GM18499 (cell line): ENCODE results near the gene OCLN.
"Not testable (repeated sequence)": the region's sequence is repeated elsewhere in the genome, so short reads cannot be mapped to it uniquely, and the experiment has no call there.

Experiments
- ATAC-seq: cut with Tn5 transposase; IDR thresholded peaks from one replicate; pipeline ENCODE4 v1.9.1; 2021; ENCODE audit warnings: moderate number of reproducible peaks; ENCODE audit not compliant: insufficient read depth, unreplicated experiment

The OCLN gene

DNA sequence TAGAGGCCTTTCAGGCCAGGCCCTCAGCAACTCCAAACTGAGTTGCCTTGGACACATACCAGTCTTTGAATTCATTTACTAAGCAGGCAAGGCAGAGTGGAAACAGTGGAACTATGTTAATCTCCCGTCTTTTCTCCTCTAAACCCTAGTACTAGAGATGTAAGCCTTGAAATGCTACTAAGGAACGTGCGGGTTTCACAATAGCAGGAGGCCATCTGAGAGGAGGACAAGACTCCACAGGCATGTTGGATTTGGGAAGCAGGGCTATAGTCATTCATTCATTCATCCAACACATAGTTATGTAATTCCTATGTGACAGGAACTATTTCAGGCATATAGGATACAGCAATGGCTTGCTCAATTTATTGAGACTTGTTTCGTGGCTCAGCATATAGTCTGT is 3.3 kb upstream of the OCLN start:
- ATAC-seq: no peak

DNA sequence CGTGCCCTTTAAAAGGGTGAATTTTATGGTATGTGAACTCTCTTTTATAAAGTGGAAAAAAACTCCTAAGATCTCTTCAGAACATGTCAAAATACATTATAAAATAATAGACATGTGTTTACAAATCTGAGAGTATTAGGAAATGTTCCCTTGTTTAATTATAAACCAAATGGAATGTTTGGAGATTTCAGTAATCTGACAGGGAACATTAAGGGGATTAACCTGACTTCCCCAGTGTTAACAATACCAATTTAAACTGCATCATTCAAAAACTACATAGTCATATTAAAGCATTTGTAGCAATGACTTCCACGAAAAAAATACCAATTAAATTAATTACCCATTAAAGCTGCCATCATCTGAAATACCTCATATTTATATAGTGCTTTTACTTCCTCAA is 1.6 kb upstream of the OCLN start:
- ATAC-seq: no peak

DNA sequence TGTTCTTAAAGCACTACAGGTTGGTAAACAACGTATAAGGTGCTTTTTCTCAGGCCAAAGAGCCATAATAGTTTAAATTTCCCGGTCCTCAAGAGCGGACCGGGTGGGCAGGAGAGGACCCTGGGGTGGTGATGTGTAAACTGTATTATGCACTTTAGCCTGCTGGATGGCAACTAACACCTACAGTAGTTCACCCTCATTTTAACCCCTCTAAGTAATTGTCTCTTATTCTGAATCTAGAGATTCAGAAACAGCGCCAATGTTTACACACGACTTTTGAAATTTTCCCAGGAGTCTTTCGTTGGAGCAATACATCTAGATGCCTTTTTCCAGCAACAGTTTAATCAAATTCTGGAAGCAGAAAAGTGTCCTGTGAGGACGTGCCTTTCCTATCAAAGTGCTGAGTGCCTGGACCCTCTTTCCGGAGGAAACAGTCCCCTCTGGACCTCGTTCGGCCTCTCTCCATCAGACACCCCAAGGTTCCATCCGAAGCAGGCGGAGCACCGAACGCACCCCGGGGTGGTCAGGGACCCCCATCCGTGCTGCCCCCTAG is 676 bp upstream of the OCLN start:
- no peak for ATAC-seq

DNA sequence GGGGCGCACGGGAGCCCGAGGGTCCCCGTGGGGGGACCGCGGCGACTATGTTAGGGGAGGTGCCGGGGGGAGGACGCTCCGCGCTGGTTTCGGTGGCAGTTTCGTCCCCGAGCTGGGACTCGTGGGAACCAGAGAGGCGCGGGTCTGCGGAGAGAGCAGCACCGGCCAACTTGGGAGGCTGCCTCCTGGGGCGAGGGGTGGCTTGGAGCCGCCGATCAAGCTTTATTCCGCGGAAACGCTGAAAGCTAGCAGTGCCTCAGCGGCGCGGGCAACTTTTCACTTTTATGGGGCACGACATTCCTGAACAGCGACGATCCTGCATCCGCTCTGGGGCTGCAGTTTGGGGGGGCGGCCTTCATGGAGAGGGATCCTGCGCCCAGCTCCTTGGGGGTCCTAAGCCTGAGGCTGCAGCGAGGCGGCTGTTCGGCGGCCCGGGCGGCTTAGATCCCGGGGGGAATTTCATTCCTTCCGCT is 369 bp downstream of the OCLN start:
- ATAC-seq: no peak

- no peak for ATAC-seq
These were observed 975 bp downstream of the OCLN start for GRCh38 chr5:69493396-69494133.

- no peak for ATAC-seq
These were observed 1.9 kb downstream of the OCLN start for GRCh38 chr5:69494452-69494851.

DNA sequence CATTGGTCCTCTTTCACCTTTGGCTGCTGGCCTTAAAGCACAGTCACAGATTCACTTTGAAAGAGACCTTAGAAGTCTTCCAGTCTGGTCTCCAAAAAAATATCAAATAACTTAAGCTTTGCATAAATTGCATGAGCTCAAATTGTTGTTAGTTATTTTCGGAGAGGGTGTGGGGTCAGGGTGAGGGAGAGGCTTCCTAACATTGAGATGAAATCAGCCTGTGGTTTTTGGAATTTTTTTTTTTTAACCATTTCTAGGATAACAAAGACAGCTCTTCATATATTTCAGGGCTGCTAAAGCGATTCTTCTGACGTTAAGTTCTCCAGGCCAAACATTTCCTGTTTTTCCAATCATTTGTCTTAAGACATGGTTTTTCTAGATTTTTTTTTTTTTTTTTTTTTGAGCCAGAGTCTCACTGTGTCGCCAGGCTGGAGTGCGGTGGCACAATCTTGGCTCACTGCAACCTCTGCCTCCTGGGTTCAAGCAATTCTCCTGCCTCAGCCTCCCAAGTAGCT is 4.5 kb downstream of the OCLN start:
- ATAC-seq: no peak

- ATAC-seq: no peak
These were observed 5.8 kb downstream of the OCLN start for GRCh38 chr5:69498384-69498783.

DNA sequence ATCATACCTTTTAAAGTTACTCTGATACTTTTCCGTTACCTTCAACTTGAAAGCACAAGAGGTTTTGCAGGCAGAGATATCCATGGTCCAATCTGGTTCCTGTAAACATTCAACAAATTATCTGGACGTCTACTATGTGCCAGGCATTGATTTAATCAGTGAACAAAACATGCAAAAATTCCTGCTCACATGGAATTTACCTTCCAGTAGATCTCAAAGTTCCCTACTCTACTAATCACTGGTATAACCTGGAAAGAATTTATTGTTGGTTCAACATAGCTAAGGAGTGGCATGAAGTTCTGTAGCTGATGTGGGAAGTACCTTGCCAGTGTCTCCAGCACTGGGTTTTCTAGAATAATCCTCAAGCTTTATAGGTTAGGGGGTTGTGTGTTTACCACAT is 9.8 kb downstream of the OCLN start:
- ATAC-seq: no peak

- ATAC-seq: no peak
These were observed 10.3 kb downstream of the OCLN start for GRCh38 chr5:69502767-69503488.

- no peak for ATAC-seq
These were observed 11.4 kb downstream of the OCLN start for GRCh38 chr5:69504036-69504435.

DNA sequence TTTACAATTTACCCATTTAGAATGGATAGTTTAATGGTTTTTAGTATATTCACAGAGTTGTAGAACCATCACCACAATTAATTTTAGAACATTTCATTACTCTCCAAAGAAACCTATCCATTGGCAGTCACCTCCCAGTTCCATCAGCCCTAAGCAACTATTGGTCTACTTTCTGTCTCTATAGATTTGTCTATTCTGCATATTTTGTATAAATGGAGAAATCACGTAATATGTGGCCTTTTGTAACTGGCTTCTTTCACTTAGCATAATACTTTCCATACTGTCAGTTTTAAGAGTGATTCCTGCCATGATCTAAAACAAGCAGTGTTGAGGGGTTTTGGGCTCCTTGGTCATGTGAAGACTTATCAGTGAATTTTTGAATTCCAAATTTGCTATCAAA is 12.7 kb downstream of the OCLN start:
- ATAC-seq: no peak

DNA sequence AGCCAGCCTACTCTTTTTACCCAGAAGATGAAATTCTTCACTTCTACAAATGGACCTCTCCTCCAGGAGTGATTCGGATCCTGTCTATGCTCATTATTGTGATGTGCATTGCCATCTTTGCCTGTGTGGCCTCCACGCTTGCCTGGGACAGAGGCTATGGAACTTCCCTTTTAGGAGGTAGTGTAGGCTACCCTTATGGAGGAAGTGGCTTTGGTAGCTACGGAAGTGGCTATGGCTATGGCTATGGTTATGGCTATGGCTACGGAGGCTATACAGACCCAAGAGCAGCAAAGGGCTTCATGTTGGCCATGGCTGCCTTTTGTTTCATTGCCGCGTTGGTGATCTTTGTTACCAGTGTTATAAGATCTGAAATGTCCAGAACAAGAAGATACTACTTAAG is 16.6 kb downstream of the OCLN start:
- ATAC-seq: no peak

DNA sequence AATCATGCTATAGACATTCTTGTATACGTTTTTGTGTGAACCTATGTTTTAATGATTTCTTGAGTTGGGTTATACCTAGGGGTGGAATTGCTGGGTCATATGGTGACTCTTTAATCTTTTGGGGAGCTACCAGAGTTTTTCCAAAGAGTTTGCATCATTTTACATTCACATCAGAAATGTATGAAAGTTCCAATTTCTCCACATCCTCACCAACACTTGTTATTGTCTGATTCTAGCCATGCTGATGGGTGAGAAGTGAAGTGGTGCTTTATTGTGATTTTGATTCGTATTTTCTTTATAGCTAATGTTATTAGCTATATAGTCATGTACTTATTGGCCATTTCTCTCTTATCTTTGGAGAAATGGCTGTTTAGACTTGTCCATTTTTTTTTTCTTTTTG is 18.1 kb downstream of the OCLN start:
- ATAC-seq: no peak

DNA sequence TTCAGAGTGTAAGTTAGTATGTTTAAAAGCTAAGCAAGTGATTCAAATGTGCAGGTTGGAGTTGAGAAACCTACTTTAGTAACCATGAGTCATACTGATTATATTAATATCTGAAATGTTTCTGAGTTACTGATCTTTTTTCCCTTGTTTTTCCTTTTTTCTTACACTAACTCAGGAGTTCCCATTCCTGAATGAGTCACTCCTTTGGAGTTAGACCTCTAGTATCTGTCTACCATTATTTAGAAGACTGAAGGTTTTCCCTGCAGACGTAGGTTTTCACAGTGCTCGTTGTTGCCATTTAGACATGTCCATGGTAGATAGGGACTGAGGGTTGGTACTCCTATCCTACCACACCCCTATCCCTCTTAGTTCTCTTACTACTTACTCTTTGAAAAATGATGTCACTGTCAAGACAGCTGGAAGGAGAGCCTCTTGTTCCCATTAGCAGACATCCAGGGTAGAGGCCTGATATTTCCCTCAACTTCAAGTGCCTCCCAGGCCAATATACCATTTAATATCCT is 20.2 kb downstream of the OCLN start:
- ATAC-seq: no peak

DNA sequence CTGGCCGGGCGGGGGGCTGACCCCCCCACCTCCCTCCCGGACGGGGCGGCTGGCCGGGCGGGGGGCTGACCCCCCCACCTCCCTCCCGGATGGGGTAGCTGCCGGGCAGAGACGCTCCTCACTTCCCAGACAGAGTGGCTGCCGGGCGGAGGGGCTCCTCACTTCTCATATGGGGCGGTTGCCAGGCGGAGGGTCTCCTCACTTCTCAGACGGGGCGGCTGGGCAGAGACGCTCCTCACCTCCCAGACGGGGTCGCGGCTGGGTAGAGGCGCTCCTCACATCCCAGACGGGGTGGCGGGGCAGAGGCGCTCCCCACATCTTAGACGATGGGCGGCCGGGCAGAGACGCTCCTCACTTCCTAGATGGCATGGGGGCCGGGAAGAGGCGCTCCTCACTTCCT is 23.0 kb downstream of the OCLN start:
- not testable (repeated sequence) for ATAC-seq

GRCh38 chr5:69516769-69517168 is 24.2 kb downstream of the OCLN start:
- no peak for ATAC-seq

DNA sequence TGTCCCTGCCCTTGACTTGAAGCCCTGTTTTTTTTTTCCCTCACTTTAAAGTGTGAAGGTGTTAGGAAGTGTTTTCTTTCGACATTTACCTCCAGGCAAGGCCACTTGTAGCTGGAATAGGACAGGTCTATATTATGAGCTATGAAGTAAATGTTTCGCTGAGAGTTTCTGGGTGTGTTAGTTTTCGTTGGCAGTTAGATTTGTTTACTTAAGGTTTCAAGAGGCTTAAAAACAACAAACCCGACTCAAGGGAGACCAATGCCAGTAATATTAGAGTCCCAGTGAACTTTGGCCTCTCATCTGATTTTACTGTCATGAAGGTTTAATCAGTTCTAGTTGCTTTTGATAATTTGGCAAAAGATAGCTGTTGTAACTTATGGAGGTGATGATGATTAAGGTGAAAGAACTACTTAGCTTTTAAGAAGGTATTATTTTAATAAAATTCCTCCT is 25.2 kb downstream of the OCLN start:
- no peak for ATAC-seq

- ATAC-seq: no peak
These were observed 26.7 kb downstream of the OCLN start for GRCh38 chr5:69519285-69519684.

DNA sequence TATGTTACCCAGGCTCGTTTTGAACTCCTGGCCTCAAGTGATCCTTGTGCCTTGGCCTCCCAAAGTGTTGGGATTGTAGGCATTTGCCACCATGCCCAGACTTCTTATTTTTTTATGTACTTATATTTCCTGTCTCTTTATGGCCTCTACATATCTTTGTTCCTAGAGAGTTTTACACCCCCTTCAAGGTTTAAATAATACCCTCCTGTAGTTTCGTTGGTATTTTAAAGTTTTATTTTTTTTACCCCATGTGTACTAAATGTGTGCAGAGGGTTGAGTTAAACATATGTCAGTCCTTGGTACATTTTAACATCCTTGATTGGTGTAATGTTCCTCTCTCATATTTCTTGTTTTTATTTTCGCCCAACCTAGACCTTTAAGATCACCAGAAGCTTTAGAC is 29.4 kb downstream of the OCLN start:
- no peak for ATAC-seq

DNA sequence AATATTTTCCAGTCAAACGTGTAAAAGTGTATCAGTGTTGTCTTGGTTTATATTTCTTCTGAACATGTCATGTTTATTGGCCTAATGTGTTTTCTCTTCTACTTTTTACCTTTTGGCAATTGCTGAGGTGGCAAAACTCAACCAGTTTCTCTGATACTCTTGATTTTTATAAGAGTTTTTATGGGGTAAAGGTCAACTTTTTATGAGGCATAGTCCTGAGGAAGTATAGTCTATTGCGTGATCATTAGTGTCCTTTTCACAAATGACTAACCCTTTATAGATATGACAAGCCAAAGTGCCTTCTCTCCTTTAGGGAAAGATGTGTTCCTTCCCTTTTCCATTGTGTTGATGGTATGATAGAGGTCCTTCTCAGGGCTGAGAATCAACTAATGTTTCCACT is 32.9 kb downstream of the OCLN start:
- ATAC-seq: no peak
